Urothelium cell line (cell line): ENCODE data around the gene GPD1.

Experiments used
- DNase-seq: peaks from one replicate; pipeline ENCODE4 v3.0.0; 2011; ENCODE audit warnings: low spot score, mixed read lengths
- FAIRE-seq: peaks from 2 replicates; lab custom pipeline; 2011; peaks lifted over from hg19 to GRCh38; lab: Jason Lieb, UNC

GPD1 gene

DNA sequence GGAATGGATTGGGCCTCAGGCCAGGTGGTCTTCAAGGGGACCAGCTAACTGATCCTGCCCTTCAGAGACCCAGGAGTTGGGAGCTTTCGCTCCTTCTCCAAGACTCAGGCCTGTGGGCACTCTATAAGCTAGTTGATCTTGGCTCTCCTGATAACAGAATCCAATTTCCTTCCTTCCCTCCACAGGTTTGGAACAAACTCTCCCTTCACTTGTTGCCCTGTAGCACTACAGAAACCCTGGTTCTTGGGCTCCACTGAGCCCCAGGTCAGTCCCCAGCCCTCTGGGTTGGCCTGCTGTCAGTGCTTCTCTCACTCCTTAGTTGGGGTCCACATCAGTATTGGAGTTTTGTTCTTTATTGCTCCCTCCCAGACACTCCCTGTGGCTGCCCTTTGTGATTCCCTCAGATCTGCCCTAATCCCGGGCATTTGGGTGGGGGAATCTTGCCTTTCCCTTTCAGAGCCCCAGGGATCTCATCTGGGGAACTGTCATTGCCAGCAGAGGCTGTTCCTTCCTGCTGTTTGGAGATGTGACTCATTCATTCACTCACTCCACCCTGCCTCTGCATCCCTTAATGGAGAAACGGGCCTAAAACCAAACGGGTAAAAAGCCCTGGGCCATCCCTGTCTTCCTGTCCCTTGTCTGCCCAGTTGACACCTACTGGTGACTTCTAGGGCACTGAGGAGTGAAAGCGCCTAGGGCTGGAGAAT is 4.4 kb upstream of the GPD1 start:
- FAIRE-seq = no peak

DNA sequence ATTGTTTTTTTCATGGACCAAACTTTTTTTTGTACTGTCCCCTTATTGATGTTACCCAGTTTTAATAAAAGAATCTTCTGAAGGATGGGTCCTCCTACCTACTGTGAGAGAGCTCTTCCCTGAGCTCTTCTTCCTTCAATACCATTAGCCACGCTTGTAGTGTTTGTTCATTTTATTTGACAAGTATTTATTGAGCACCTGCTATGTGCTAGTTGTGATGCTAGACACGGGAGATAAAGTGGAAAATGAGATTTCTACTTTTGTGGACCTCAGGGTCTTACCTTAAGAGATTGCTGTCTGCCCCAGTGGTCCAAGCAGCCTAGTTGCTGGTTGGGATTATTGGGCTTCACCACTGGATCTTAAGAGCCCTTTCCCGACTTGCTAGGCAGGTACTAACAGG is 3.2 kb upstream of the GPD1 start:
- DNase-seq (no peak), FAIRE-seq (no peak)

More for the DNA sequence above, 4.4 kb upstream of the GPD1 start:
- DNase-seq = no peak

DNA sequence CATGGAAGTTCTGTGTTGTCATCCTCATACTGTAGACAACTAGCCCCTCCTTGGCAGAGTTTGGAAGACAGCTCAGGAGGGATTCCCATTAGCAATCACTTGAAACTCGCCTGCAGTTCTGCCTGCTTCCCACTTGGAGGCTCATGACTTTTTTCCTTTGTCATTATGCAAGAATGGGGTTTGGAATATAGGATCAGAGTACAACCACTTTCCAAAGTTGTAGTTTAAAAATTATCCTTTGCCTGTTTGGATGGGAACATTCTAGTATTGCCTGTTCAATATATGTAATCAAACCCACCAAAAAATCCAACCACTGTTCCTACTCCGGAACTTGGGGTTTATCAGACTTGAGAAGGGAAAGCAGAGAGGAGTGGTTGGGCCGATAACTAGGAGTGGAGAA is 2.1 kb upstream of the GPD1 start:
- no peak for FAIRE-seq
- DNase-seq = peak; percentile 41

DNA sequence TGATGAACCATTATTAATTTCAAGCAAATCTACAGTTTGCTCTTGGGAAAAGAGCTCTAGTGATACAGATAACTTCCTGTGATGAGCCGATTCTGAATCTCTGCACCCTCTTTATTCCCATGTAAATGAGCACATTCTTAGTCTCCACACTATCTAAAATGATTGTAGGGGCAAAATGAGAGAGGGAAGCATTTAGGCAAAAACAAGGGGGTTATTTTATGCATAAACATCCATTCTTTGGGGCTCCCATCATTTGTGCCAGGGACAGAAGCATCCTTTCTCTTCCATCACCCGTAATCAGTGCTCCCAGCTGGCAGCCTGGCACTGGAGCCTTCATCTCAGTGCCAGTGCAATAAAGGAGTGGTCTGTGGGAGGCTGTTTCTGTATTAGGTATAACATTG is 1.7 kb upstream of the GPD1 start:
- FAIRE-seq = no peak
- DNase-seq = no peak

DNA sequence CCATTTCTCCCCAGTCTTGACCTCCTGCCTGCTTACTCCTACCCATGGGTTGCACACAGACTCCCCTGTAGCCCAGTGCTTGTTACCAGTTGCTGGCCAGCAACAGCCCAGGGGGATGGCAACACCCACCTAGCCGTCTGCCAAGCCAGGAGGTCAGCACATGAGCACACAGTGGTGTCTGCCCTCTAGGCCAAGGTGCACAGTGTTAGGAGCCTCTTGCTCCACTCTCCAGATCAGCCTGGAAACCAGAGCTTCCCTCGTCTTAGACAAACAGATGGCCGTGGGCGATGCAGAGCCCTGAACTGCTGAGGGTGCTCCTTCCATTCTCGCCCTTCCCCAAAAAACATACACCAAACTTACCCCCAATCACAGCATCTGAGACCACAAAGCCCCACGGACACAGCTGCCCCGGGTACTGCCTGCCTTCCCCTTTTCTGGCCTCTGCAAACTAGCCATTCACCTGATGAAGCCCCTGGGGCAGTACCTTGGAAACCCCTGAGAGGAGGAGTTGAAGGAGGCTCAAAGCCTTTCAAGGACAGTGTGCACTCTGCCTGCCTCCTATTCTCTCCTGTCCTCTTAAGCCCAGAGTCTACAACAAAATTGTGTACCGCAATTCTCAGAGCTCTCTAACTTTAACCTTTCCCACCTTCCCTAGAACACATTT is 1.0 kb upstream of the GPD1 start:
- FAIRE-seq (no peak), DNase-seq (no peak)

DNA sequence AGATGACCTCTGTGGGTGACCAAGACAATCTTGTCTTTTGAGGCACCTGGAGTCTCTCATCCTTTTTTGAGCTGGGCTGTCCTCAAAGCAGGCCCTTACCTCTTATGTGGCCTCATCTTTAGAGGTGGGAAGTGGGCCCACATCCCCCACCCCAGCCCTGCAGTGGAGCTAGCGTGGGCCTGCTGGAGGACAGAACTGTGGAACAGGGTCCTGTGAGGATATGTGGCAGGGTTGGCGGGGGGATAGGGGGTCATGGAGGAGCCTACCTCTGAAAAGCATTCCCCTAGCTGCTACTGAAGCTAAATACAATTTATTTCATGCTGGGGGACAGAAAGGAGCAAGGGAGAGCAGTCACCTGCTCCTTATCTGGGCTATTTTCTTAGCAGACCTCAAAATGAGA is 457 bp upstream of the GPD1 start:
- DNase-seq = no peak
- no peak for FAIRE-seq

DNA sequence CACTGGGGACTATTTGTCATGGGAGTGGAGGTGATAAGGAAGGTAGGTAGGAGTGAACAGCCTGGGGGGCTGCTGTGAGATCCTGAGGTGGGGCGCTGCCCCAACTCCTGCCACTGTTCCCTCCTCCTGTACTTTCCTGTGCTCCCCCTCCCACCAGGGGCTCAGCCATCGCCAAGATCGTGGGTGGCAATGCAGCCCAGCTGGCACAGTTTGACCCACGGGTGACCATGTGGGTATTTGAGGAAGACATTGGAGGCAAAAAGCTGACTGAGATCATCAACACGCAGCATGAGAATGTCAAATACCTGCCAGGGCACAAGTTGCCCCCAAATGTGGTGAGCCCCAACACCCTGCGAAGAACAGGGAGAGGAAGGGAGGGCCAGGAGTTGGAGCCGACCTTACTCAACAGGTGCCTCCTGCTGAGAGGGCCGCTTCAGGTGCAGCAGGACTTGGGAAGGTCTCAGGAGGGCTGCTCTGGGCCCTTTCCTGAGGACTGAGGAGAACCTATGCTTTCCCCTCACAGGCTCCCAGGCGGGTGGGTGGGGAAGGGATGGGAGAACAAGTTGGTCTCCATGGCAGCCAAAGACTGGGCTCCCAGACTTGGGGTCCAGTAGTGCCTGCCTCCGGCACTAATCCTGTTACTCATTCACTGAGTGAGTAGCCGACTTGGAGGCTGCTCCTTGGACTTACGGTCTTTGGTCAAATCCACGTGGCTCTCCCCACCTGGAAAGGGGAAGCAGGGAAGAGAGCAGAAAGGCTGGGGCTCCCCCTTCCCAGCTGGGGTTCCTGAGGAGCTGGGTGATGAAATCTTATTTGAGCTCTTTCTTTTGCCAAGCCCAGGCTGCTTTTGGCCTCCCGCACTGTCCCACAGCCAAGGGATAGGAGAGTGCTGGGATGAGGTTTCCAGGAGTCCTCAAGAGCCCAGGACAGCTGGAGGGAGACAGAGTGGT is 884 bp downstream of the GPD1 start:
- no peak for FAIRE-seq
- DNase-seq = no peak

DNA sequence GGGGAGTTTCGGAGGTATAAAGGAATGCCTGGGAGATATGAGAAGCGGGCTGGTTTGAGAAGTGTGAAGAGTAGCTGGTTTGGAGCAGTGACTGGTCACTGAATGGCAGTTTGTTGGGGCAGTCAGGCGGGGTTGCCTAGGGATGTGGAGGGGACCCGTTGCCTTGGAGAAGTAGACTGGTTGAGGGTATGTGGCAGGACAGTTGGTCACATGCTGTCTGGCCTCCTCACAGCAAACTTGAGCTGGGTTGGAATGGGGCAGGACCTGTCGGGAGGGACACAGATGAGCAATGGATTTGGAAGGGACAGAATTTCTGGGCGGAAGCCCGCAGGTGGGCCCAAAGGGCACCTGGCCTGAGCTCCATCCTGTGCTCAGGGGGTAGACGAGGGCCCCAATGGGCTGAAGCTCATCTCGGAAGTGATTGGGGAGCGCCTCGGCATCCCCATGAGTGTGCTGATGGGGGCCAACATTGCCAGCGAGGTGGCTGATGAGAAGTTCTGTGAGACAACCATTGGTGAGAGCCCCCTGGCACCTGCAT is 2.2 kb downstream of the GPD1 start:
- FAIRE-seq (no peak), DNase-seq (no peak)

DNA sequence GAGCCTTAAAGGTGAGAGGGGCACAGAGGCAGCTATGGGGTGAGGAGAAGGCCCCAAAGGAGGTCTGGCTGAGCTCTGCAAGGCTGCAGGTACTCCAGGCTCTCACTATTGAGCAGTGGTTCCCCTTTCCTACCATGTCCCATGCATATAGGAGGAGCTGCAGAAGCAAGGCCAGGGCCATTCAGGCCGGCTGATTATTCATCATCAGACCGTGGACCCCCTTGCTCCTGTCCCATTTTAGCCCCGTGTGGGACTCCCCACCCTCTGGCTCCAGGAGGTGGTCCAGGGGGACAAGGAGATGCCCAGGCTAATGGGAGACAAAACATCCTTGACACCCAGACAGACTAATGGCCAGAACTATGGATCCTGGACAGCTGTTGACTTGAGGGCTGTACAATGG is 3.1 kb downstream of the GPD1 start:
- no peak for DNase-seq
- no peak for FAIRE-seq

DNA sequence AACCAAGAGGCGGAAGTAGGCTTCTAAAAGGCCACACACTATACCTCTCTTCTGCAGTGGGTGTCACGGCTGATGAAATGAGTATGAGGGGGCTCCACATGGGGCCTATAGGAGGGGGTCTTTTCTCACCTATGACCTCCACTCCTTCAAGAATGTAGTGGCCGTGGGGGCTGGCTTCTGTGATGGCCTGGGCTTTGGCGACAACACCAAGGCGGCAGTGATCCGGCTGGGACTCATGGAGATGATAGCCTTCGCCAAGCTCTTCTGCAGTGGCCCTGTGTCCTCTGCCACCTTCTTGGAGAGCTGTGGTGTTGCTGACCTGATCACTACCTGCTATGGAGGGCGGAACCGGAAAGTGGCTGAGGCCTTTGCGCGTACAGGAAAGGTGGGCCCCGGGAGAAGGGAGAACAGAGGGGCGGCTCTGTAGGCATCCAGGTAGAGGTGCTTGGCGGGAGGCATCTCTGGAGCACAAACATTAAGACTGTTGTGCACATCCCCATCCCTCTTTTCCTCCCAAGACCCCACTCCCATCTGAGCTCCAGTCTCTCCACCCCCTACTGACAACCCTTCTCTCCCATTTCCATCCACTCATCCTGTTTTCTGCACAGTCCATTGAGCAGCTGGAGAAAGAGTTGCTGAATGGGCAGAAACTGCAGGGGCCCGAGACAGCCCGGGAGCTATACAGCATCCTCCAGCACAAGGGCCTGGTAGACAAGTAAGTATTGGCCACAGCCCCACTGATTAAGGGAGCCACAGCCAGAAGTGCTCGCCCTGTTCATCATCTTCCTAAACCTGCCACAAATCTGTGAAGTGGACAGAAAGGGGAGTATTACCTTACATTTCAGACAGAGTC is 3.8 kb downstream of the GPD1 start:
- DNase-seq = no peak
- FAIRE-seq = no peak

DNA sequence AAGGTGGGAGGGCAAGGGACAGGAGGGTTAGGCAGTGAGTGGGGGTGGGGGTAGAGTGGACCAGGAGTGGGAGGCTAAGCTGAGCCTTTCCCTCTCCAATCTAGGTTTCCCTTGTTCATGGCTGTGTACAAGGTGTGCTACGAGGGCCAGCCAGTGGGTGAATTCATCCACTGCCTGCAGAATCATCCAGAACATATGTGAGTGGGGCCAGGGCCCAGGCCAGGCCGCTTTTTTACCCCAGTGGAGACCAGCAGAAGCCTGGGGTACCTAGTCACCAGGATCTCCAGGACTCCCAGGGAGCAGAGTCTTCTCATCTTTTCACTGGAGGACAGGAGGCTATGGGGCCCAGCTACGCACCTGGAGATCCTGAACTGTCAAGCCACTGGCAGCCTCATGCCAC is 5.5 kb downstream of the GPD1 start:
- no peak for DNase-seq
- FAIRE-seq = no peak

DNA sequence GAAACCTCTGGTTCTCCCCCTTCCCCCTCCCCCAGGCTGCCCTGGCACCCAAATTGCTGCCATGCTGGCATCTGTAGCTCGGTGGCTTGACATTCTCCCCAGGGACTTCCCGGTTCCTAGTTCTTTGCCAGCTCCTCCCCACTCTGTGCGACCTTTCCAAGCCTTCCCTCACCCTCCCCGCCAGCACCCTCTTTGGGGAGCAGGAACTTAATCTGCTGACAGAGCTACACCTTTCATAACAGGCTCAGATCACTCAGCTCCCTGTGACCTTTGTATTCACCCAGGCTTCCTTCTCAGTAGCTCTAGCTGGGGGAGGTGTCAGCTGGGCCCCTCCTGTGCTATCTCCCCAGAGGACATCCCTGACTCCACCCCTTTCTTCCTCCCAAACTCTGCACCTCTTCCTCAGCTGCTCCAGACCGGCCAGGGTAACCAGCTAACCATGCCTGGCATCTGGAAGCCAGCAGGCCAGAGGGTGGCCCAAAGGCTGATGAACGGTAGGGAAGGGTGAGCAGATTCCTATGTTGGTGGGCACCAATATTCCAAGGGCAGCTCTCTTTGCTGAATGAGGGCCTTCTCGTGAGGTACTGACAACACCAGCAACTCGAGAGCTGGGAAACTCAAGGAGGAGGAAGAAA is 6.4 kb downstream of the GPD1 start:
- no peak for DNase-seq
- FAIRE-seq = no peak

DNA sequence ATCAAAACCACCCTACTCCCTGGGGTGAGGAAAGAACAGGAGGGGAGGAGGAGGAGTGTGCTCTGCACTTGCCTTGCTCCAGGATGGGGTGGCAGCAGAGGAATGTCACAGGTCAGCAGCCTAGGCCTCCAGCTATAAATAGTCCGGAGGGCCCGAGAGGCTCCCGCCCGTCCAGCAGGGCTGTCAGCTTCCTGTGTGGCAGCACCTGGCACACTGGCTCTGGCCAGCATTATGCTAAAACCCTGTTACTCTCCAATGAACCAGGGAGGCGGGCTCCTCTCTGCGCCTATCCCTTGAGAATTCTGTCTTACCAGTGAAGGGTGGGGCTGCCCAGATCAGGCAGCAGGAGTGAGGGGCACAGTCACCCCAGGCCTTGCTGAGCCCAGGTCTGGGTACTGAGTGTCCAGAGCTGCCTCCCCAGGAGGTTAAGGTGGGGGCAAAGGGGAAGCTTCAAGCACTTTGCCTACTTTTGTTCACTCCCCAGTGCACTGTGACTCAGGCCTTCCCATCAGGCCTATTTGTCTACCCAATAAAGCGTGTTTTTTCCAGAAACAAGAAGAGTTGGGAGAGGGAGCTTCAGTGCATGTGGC is 7.0 kb downstream of the GPD1 start:
- DNase-seq = peak; percentile 46
- FAIRE-seq = no peak

DNA sequence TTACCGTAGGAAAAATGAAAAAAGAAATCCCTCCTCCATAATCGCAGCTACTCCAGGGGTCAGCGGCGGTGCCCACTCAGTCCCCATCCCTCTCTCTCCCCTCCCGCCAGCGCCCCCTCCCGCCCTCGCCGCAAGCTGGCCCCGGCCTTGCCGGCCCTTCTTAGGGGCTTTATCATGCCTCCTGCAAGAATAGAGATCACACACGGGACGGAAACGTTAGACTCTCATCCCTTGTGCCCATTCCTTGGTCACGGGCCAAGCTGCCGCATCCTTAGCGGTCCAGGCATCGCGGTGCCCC is 7.5 kb downstream of the GPD1 start:
- DNase-seq (no peak), FAIRE-seq (no peak)

DNA sequence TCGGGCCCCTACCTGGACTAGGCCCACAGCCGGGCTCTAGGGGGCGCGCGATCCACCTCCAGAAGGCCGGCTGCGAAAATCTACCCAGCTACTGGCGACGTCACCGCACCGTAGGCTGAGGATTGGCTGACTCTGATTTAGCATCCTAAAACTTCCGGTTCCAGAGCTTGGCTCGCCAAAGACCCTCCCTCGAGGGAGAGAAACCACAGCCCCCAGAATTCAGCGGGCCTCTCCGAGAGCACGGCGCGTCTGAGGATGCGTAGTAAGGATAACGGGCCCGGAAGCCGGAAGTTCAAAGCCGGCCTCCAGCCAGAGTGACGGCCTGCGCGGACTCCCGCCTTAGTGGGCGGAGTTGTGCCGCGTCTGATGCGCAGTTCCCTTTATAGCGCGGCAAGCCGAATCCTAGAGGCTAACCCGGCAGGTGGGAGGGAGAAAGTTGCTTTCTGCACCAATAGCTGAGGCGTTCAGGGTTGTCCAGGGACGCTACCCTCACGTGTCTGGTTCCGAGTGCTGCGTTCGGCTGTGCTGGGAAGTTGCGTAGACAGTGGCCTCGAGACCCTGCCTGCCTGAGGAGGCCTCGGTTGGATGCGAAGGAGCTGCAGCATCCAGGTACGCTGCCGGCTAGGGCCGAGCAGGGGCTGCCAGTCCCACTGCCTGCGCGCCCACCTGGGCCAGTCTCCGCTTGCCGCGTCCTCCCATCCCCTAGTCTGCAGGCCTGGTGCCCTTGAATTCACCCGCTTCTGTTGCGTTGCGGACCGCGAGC is 8.1 kb downstream of the GPD1 start, which contains the start of gene COX14:
Gene COX14, plus strand, starts transcription at position 544 of the 763 bp plus-strand sequence. CDS start 7,808 bp downstream, outside the sequence.
- peak; percentile 35 for FAIRE-seq

DNA sequence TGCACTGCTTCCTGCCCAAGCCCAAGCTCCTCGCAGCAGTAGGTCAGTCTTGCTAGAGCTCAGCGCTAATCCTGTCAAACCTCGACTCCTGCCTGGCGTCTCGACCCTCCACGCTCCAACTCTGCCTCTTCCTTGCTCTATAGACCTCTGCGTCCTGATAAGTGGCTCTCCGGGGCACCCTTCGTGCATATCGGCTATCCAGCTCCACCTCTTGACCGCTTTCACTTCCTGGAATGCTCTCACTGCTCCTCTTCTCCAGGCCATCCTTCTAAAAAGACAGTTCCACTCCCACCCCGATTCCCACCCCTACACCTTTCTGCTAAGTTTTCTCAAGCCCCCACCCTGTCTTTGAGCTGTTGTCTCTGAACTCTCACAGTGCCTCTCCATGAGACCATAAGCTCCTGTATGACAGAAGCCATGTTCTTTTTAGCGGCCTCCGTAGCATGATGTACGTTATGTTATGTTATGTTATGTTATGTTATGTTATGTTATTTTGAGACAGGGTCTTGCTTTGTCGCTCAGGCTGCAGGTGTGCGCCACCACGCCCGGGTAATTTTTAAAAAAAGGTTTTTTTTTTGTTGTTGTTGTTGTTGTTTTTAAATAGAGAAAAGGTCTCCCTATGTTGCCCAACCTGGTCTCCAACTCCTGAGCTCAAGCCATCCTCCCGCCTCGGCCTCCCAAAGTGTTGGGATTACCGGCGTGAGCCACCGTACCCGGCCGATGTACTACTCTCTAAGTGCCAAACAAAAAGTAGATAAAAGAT is 8.8 kb downstream of the GPD1 start:
- FAIRE-seq = no peak
- peak; percentile 38 for DNase-seq

More for the DNA sequence above, 8.1 kb downstream of the GPD1 start, which contains the start of gene COX14:
- peak; percentile 98 for DNase-seq

DNA sequence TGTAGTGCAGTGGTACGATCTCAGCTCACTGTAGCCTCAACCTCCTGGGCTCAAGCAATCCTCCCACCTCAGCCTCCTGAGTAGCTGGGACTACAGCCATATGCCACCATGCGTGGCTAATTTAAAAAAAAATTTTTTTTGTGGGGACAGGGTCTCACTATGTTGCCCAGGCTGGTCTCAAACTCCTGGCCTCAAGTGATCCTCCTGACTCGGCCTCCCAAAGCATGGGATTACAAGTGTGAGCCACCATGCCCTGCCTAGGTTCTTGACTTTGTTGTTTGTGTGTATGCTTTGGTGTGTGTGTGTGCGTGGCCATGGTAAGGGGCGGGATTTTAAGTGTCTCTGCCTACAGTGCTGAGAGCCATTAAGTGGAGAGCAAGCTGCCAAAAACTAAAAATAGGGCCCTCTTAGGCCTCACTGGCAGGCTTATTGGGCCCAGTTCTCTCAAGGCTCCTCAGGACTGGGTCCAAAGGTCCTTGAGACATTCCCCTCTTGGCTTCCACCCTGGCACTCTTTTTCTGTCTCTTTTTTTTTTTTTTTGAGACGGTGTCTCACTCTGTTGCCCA is 13.3 kb downstream of the GPD1 start:
- DNase-seq (no peak), FAIRE-seq (no peak)

DNA sequence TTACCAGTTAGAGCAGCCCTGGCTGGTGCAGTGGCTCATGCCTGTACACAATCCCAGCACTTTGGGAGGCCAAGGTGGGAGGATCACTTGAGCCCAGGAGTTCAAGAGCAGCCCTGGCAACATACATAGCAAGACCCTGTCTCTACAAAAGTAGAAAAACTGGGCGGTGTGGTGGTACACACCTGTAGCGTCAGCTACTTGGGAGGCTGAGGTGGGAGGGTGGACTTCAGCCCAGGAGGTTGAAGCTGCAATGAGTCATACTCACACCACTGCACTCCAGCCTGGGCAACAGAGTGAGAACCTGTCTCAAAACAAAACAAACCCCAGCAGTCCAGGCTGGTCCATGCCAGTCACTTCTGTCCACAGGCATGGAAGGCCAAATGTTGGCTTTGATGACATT is 15.6 kb downstream of the GPD1 start:
- FAIRE-seq = no peak

More for the DNA sequence above, 15.6 kb downstream of the GPD1 start:
- no peak for DNase-seq
